Neural progenitor cell (in vitro differentiated cells): ENCODE results near the gene B3GNT4. TPM values are rescaled to one million over a fixed set of nuclear protein-coding genes. Genes with fewer than 3 reads are reported as not detected.
"Not testable (repeated sequence)": the region's sequence is repeated elsewhere in the genome, so short reads cannot be mapped to it uniquely, and the experiment has no call there.

ENCODE experiments used
- DNase-seq: peaks from one replicate; pipeline ENCODE4 v3.0.0-alpha.2; 2016; ENCODE audit warnings: low spot score
- H2AFZ ChIP-seq: fragments of 200-600 bp; sonication (generic); replicated peaks from 2 replicates; pipeline ENCODE4 v1.6.1; 2016; ENCODE audit warnings: antibody characterized with exemption
- H3F3A ChIP-seq: fragments of 200-600 bp; sonication (generic); 2 replicates; pipeline ENCODE4 v1.6.1; 2016; ENCODE audit warnings: antibody characterized with exemption, low read depth
- H3K27ac ChIP-seq: fragments of 200-600 bp; sonication (generic); 2 replicates; pipeline ENCODE4 v1.5.1; 2016; ENCODE audit warnings: mild to moderate bottlenecking
- H3K27me3 ChIP-seq: fragments of 200-600 bp; sonication (generic); 2 replicates; pipeline ENCODE4 v1.6.1; 2016; ENCODE audit warnings: mild to moderate bottlenecking, moderate library complexity
- H3K36me3 ChIP-seq: fragments of 200-600 bp; sonication (generic); 2 replicates; pipeline ENCODE4 v1.5.1; 2016
- H3K4me1 ChIP-seq: fragments of 200-600 bp; sonication (generic); 2 replicates; pipeline ENCODE4 v1.6.1; 2016; ENCODE audit warnings: mixed run types
- H3K4me2 ChIP-seq: fragments of 200-600 bp; sonication (generic); 2 replicates; pipeline ENCODE4 v1.6.1; 2016
- H3K4me3 ChIP-seq: fragments of 200-600 bp; sonication (generic); 2 replicates; pipeline ENCODE4 v1.5.1; 2016
- H3K79me2 ChIP-seq: fragments of 200-600 bp; sonication (generic); 2 replicates; pipeline ENCODE4 v1.6.1; 2016; ENCODE audit warnings: low read depth
- H3K9ac ChIP-seq: fragments of 200-600 bp; sonication (generic); 2 replicates; pipeline ENCODE4 v1.6.1; 2016
- H3K9me3 ChIP-seq: fragments of 200-600 bp; sonication (generic); 2 replicates; pipeline ENCODE4 v1.5.1; 2016; ENCODE audit warnings: low read depth
- H4K20me1 ChIP-seq: fragments of 200-600 bp; sonication (generic); 2 replicates; pipeline ENCODE4 v1.6.1; 2016; ENCODE audit warnings: low read depth
- H3K27ac Mint-ChIP-seq: 3 replicates; pipeline ENCODE4 v1.8.0; 2021; ENCODE audit warnings: mixed read lengths
- H3K27me3 Mint-ChIP-seq: 2 replicates; pipeline ENCODE4 v1.8.0; 2022; ENCODE audit warnings: low read depth, mild to moderate bottlenecking, inconsistent platforms, moderate library complexity, mixed read lengths; ENCODE audit not compliant: insufficient read depth
- H3K36me3 Mint-ChIP-seq: 3 replicates; pipeline ENCODE4 v1.8.0; 2021; ENCODE audit warnings: mixed read lengths
- H3K4me1 Mint-ChIP-seq: 3 replicates; pipeline ENCODE4 v1.8.0; 2021; ENCODE audit warnings: mixed read lengths
- H3K4me3 Mint-ChIP-seq: 3 replicates; pipeline ENCODE4 v1.8.0; 2021; ENCODE audit warnings: mild to moderate bottlenecking, moderate library complexity, mixed read lengths
- H3K9me3 Mint-ChIP-seq: 3 replicates; pipeline ENCODE4 v1.8.0; 2020; ENCODE audit warnings: mixed read lengths
- CTCF ChIP-seq: fragments of 200-600 bp; sonication (generic); IDR thresholded peaks from 2 replicates; pipeline ENCODE4 v1.5.1; 2017; ENCODE audit warnings: antibody characterized with exemption, mild to moderate bottlenecking
- EZH2 ChIP-seq: fragments of 200-600 bp; sonication (generic); IDR thresholded peaks from 2 replicates; pipeline ENCODE4 v1.6.1; 2017; ENCODE audit warnings: antibody characterized with exemption, mild to moderate bottlenecking, moderate library complexity
- EZH2phosphoT487 ChIP-seq: fragments of 200-600 bp; sonication (generic); IDR thresholded peaks from 2 replicates; pipeline ENCODE4 v1.6.1; 2017; ENCODE audit warnings: antibody characterized with exemption
- total RNA-seq: library from RNA; depleted of rRNA; stranded (reverse); fragments of >200 nt; gene quantifications from 2 replicates; pipeline ENCODE4 v1.2.3, GENCODE V29; 2015; ENCODE audit warnings: low replicate concordance

B3GNT4 gene
- total RNA-seq, 1 donor from 2014 or later = 0.30 TPM

- peaks cover 2% of the 10 kb centered on the region for H3K27me3 Mint-ChIP-seq
- Histone ChIP-seq H4K20me1 (no peaks in the 10 kb centered on the region), H3K36me3 (no peaks in the 10 kb centered on the region), H3F3A (no peaks in the 10 kb centered on the region), H3K4me3 (no peak within 1 kb of the TSS), H2AFZ (no peak within 1 kb of the TSS), H3K27ac (no peak within 1 kb of the TSS), H3K4me2 (no peak within 1 kb of the TSS), H3K9ac (no peak within 1 kb of the TSS), H3K4me1 (no peaks in the 10 kb centered on the region), H3K9me3 (no peaks in the 10 kb centered on the region), H3K79me2 (no peaks in the 10 kb centered on the region), H3K27me3 (no peaks in the 10 kb centered on the region)
- H3K36me3 Mint-ChIP-seq = no peaks in the 10 kb centered on the region
- no peak within 1 kb of the TSS for H3K27ac Mint-ChIP-seq
- H3K4me3 Mint-ChIP-seq = peak within 1 kb of the TSS; percentile 33
- no peak for TF ChIP-seq EZH2phosphoT487
- TF ChIP-seq EZH2 = no peak
- TF ChIP-seq CTCF = no peak
- H3K4me1 Mint-ChIP-seq = no peaks in the 10 kb centered on the region
- DNase-seq = no peak
- peaks cover 3% of the 10 kb centered on the region for H3K9me3 Mint-ChIP-seq
Measured at GRCh38 chr12:122174155-122174845, 29.2 kb upstream of the B3GNT4 start, which contains the start of gene IL31. IL31 (minus strand) TSS chr12:122174221; CDS start chr12:122174172, 49 bp downstream.

DNA sequence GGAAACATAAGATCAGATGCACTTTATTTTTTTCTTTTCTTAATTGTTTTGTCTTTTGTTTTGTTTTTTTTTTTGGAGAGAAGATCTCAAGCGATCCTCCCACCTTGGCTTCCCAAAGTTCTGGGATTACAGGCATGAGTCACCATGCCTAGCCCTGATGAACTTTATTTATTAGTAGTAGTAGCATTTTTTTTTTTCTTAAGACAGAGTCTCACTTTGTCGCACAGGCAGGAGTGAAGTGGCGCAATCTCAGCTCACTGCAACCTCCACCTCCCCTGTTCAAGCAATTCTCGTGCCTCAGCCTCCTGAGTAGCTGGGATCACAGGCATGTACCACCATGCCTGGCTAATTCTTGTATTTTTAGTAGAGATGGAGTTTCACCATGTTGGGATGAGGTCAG is 27.0 kb upstream of the B3GNT4 start:
- H3K27me3 Mint-ChIP-seq, H3K9me3 ChIP-seq, H3K27me3 ChIP-seq, H3K27ac ChIP-seq, H3K9me3 Mint-ChIP-seq, H3K36me3 ChIP-seq, H3K27ac Mint-ChIP-seq, DNase-seq, H3K4me2 ChIP-seq, H3K4me3 Mint-ChIP-seq, H3K79me2 ChIP-seq, H3K4me1 Mint-ChIP-seq, H3F3A ChIP-seq, H3K36me3 Mint-ChIP-seq, H3K9ac ChIP-seq, H3K4me3 ChIP-seq, H3K4me1 ChIP-seq, H2AFZ ChIP-seq, H4K20me1 ChIP-seq: not testable (repeated sequence)

DNA sequence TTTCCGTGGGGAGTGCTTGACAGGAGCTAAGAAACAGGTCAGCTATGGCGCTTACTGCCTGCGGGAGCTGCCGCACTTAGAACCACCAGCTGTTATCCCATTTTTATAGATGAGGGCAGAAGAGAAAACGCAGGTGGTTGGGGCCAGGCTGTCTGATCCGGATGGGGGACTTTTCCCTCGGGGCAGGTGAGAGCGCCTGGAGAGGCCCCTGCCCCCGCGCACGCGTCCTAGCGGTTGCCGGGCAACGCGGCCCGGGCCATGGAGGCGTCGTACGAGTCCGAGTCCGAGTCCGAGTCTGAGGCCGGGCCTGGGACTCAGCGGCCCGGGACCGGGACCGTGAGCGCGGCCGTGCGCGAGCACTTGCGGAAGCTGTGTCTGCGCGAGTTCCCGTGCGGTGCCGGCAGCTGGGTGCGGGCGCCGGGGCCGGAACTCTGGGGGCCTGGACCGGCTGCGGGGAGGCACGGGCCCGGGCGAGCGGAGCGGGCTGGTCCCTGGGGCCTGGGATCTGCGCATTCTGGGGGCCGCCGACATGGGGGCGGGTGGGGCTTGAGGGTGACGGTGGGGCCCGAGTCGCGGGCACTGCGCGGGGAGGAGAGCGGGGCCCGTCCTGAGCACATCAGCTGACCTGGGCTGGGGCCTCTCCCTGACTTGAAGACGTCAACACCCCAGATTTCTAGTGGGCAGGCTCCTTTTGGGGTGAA is 20.5 kb upstream of the B3GNT4 start, which contains the start of gene LRRC43:
Gene LRRC43 (plus strand): TSS at position 237 of the 701 bp plus-strand sequence. CDS start 22 bp downstream, at position 259.
- Histone ChIP-seq H3K4me2 (peak within 1 kb of the TSS; percentile 94), H4K20me1 (no peaks in the 10 kb centered on the region), H3F3A (no peaks in the 10 kb centered on the region), H3K79me2 (no peaks in the 10 kb centered on the region), H3K27ac (no peak within 1 kb of the TSS), H3K9me3 (no peaks in the 10 kb centered on the region), H3K9ac (no peak within 1 kb of the TSS), H3K4me1 (no peaks in the 10 kb centered on the region), H3K36me3 (no peaks in the 10 kb centered on the region), H3K4me3 (peak within 1 kb of the TSS; percentile 65), H3K27me3 (peaks cover 33% of the 10 kb centered on the region), H2AFZ (peak within 1 kb of the TSS; percentile 95)
- no peak within 1 kb of the TSS for H3K27ac Mint-ChIP-seq
- no peak for TF ChIP-seq EZH2
- TF ChIP-seq CTCF = no peak
- TF ChIP-seq EZH2phosphoT487 = no peak
- H3K4me3 Mint-ChIP-seq = peak within 1 kb of the TSS; percentile 85
- peak; percentile 79 for DNase-seq
- peaks cover 14% of the 10 kb centered on the region for H3K27me3 Mint-ChIP-seq
- peaks cover 3% of the 10 kb centered on the region for H3K4me1 Mint-ChIP-seq
- H3K36me3 Mint-ChIP-seq = no peaks in the 10 kb centered on the region
- peaks cover 3% of the 10 kb centered on the region for H3K9me3 Mint-ChIP-seq

GRCh38 chr12:122183588-122183940 is 19.9 kb upstream of the B3GNT4 start:
- H3F3A ChIP-seq = no peaks in the 10 kb centered on the region
- H3K36me3 Mint-ChIP-seq = no peaks in the 10 kb centered on the region
- H3K4me1 Mint-ChIP-seq = peaks cover 3% of the 10 kb centered on the region
- H3K9ac ChIP-seq = no peak overlapping the region
- H3K4me2 ChIP-seq = peak overlapping the region; percentile 94
- peak overlapping the region; percentile 95 for H2AFZ ChIP-seq
- no peaks in the 10 kb centered on the region for H3K9me3 Mint-ChIP-seq
- H3K27me3 Mint-ChIP-seq = peaks cover 14% of the 10 kb centered on the region
- peak overlapping the region; percentile 65 for H3K4me3 ChIP-seq
- no peaks in the 10 kb centered on the region for H3K79me2 ChIP-seq
- no peaks in the 10 kb centered on the region for H4K20me1 ChIP-seq
- peaks cover 33% of the 10 kb centered on the region for H3K27me3 ChIP-seq
- H3K9me3 ChIP-seq = no peaks in the 10 kb centered on the region
- peak overlapping the region; percentile 74 for H3K4me3 Mint-ChIP-seq
- TF ChIP-seq EZH2phosphoT487 (no peak), EZH2 (no peak), CTCF (no peak)
- H3K36me3 ChIP-seq = no peaks in the 10 kb centered on the region
- no peaks in the 10 kb centered on the region for H3K4me1 ChIP-seq
- DNase-seq = no peak
- no peak overlapping the region for H3K27ac Mint-ChIP-seq
- no peak overlapping the region for H3K27ac ChIP-seq
